Muscle layer of duodenum (tissue), 2 donors: ENCODE results near the gene PITPNM1.

Experiments
- H3K27ac ChIP-seq: one replicate; pipeline ENCODE4 v1.7.0; 2013; ENCODE audit warnings: mild to moderate bottlenecking, low read length
- H3K27me3 ChIP-seq: one replicate; pipeline ENCODE4 v1.7.0; 2013; ENCODE audit warnings: low read depth, mild to moderate bottlenecking, control low read depth, low read length
- H3K36me3 ChIP-seq, 2 donors: one replicate each; pipeline ENCODE4 v1.7.0; 2013; ENCODE audit warnings: low read length in 2 of 2, control low read depth in 1 of 2, mild to moderate bottlenecking in 1 of 2; ENCODE audit not compliant: insufficient read depth in 2 of 2, control insufficient read depth in 1 of 2
- H3K4me1 ChIP-seq, 2 donors: one replicate each; pipeline ENCODE4 v1.7.0; 2013; ENCODE audit warnings: low read length in 2 of 2, mild to moderate bottlenecking in 2 of 2, control low read depth in 1 of 2, moderate library complexity in 1 of 2; ENCODE audit not compliant: insufficient read depth in 2 of 2, control insufficient read depth in 1 of 2
- H3K4me3 ChIP-seq, 2 donors: one replicate each; pipeline ENCODE4 v1.7.0; 2013; ENCODE audit warnings: low read length in 2 of 2, low read depth in 1 of 2, mild to moderate bottlenecking in 1 of 2
- H3K9me3 ChIP-seq, 2 donors: one replicate each; pipeline ENCODE4 v1.7.0; 2013; ENCODE audit warnings: low read length in 2 of 2, control low read depth in 1 of 2, mild to moderate bottlenecking in 1 of 2; ENCODE audit not compliant: control insufficient read depth in 1 of 2
- donor health status: healthy.

PITPNM1 gene

DNA sequence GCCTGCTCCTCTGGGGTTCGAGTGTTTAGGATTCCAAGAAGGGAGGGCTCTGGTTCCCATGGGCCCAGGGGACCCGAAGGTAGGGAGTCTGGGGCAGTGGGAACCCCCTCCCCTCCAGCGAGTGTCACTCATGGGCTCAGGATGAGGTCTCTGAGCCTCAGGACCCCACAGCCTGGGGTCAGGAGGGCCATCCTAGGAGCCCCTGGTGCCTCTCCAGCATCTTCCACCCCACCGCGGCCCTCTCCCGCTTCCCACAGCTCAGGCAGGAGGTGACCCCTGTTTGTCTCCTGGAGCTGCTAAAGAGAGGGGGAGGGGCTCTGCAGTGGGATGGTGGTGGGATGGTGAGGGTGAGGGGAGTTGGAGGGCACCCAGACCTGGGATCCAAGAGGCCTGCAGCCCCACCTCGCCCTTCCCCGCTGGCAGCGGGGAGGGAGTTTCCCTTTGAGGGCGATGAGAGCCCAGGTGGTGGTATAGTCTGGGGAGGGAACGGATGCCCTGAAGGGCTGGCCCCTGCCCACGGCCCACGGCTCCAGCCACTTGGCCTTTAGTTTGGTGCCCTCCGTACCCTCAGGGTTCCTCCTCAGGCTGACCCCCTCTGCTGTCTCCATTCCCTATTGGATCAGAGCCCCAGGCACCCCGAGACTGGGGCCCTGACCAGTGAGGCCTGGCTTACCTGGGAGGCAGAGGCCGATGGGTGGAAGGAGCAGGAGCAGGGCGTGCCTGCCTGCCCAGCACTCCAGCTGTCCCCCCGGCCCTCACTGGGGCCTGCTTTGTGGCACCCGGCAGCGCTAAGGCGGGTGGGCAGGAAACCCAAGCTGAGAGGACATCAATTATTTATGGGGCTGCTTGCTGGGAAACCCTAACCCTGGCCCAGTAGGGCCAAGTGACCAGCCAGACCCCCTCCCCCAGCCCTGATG is 51.1 kb downstream of the PITPNM1 start:
- no peak overlapping the region for H3K4me3 ChIP-seq
- no peaks in the 10 kb centered on the region for H3K9me3 ChIP-seq
- no peaks in the 10 kb centered on the region for H3K36me3 ChIP-seq
- no peaks in the 10 kb centered on the region for H3K4me1 ChIP-seq
- no peaks in the 10 kb centered on the region for H3K27me3 ChIP-seq
- no peak overlapping the region for H3K27ac ChIP-seq

- Histone ChIP-seq H3K4me1 (no peaks in the 10 kb centered on the region), H3K36me3 (no peaks in the 10 kb centered on the region), H3K27ac (no peak within 1 kb of the TSS), H3K9me3 (no peaks in the 10 kb centered on the region), H3K4me3 (no peak within 1 kb of the TSS), H3K27me3 (no peaks in the 10 kb centered on the region)
Measured at GRCh38 chr11:67452141-67452952, 52.8 kb downstream of the PITPNM1 start, which contains the start of gene GPR152. GPR152 (minus strand) TSS chr11:67452729; CDS start chr11:67452724, 5 bp downstream.

GRCh38 chr11:67451658-67451976 is 53.5 kb downstream of the PITPNM1 start:
- H3K4me3 ChIP-seq = no peak overlapping the region
- H3K36me3 ChIP-seq = no peaks in the 10 kb centered on the region
- H3K27me3 ChIP-seq = no peaks in the 10 kb centered on the region
- no peaks in the 10 kb centered on the region for H3K9me3 ChIP-seq
- no peaks in the 10 kb centered on the region for H3K4me1 ChIP-seq
- no peak overlapping the region for H3K27ac ChIP-seq

- H3K36me3 ChIP-seq = no peaks in the 10 kb centered on the region
- no peak overlapping the region for H3K27ac ChIP-seq
- no peaks in the 10 kb centered on the region for H3K4me1 ChIP-seq
Measured at GRCh38 chr11:67450796-67451657, 54.1 kb downstream of the PITPNM1 start.

GRCh38 chr11:67449116-67449844 is 55.9 kb downstream of the PITPNM1 start:
- Histone ChIP-seq H3K4me3 (no peak overlapping the region), H3K27me3 (no peaks in the 10 kb centered on the region), H3K9me3 (no peaks in the 10 kb centered on the region), H3K27ac (no peak overlapping the region), H3K36me3 (no peaks in the 10 kb centered on the region), H3K4me1 (no peaks in the 10 kb centered on the region)

More at GRCh38 chr11:67450796-67451657, 54.1 kb downstream of the PITPNM1 start:
- H3K27me3 ChIP-seq = no peaks in the 10 kb centered on the region
- no peaks in the 10 kb centered on the region for H3K9me3 ChIP-seq
- no peak overlapping the region for H3K4me3 ChIP-seq

- H3K4me1 ChIP-seq = no peaks in the 10 kb centered on the region
- no peaks in the 10 kb centered on the region for H3K9me3 ChIP-seq
- H3K27me3 ChIP-seq = no peaks in the 10 kb centered on the region
- no peak overlapping the region for H3K4me3 ChIP-seq
- no peaks in the 10 kb centered on the region for H3K36me3 ChIP-seq
- no peak overlapping the region for H3K27ac ChIP-seq
Measured at GRCh38 chr11:67448220-67448609, 56.9 kb downstream of the PITPNM1 start.

- Histone ChIP-seq H3K36me3 (peaks cover 0 to 16% of the 10 kb centered on the region in 2 donors), H3K27ac (no peak overlapping the region), H3K4me1 (peaks cover 0 to 11% of the 10 kb centered on the region in 2 donors), H3K27me3 (no peaks in the 10 kb centered on the region), H3K4me3 (no peak overlapping the region), H3K9me3 (no peaks in the 10 kb centered on the region)
Measured at GRCh38 chr11:67445515-67445914, 59.6 kb downstream of the PITPNM1 start.

GRCh38 chr11:67442504-67443404 is 62.4 kb downstream of the PITPNM1 start:
- Histone ChIP-seq H3K4me3 (peak overlapping the region; percentile 68 to 70), H3K36me3 (peaks cover 0 to 42% of the 10 kb centered on the region in 2 donors), H3K4me1 (peaks cover 0 to 15% of the 10 kb centered on the region in 2 donors), H3K27ac (peak overlapping the region; percentile 69), H3K27me3 (no peaks in the 10 kb centered on the region), H3K9me3 (no peaks in the 10 kb centered on the region)
